GM08714 (cell line): ENCODE measurements around the gene ACBD4.

ENCODE experiments used
- H3K4me3 ChIP-seq: fragments of 200-500 bp; sonication (Bioruptor generic); 2 replicates; pipeline ENCODE4 v1.5.1; 2014; ENCODE audit warnings: mild to moderate bottlenecking, low read length, inconsistent platforms
- ZNF274 ChIP-seq: IDR thresholded peaks from 2 replicates; pipeline ENCODE4 v1.6.1; 2012; ENCODE audit warnings: mild to moderate bottlenecking, low read depth, low read length

ACBD4 gene

DNA sequence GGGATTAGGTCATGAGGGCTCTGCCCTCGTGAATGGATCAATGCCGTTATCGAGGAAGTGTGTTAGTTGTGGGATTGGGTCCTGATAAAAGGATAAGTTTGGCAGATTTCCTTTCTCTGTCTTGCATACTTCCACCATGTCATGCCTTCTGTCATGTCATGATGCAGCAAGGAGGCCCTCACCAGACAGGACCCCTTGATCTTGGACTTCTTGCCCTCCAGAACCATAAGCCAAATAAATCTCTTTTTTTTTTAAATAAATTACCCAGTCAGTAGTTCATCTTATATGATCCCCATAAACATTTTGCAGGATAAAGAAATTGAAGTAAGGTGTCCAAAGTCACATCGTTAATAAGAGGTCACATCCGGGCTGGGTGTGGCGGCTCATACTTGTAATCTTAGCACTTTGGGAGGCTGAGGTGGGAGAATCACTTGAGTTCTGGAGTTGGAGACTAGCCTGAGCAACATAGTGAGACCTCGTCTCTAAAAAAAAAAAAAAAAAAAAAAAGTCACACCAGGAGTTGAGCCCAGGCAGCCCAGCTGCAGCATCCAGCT, 51.4 kb downstream of the ACBD4 start:
- TF ChIP-seq ZNF274: no peak
- no peak overlapping the region for H3K4me3 ChIP-seq

DNA sequence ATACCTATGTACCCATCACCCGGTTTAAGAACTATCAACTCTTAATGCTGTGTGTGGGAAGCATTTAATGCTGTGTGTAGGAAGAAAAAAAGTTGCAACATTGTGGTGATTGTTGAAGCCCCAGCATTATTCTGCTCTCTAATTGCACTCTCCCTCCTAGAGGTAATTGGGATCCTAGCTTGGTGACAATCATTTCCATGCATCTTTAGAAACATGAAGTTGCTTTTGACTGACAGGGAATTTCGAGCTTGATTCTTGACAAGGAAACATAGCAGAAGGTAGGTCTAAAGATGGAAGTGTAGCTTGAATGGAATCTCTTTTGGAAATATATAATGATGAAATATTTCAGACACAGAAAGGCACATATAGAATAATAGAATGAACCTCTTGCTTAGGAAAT, 53.5 kb downstream of the ACBD4 start:
- H3K4me3 ChIP-seq: no peak overlapping the region
- TF ChIP-seq ZNF274: no peak

DNA sequence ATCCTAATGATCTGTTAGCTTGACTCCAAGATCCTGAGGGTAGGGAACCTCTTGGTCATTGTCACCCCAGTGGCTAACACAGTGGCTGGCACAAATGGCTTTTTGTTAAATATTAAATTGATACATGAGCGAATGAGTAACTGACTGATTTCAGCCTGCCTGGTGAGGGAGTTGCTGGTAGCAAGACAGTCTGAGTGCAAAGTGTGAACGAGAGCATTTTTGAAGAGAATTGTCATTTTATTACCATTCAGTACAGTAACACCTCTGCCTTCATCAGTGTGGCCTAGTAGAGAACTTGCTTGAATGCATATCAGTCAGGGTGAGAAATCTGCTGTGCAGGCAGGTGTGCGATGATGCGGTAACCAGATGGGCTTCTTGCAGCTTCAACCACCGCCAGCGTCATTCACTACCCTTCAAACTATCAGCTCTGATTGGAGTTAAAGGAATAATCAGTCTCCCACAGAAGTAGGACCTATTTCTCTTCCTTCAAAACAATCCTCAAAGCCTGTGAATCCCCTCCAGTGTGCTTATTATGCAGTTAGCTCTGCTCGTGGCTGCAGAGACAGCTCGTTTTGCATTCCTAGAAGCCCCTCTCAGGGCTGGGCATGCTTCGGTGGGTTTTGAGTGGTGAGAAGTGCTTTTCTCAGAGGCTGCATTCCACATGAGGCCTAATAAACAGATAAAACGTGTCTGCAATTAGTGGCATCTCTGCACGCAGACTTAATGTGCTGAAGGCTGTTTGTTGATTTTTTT, 55.2 kb downstream of the ACBD4 start:
- TF ChIP-seq ZNF274: no peak
- no peak overlapping the region for H3K4me3 ChIP-seq
